BLaER1 (cell line): ENCODE measurements around the gene AKAP6.

Experiments used
- H3K27ac ChIP-seq: shearing (Covaris generic); formaldehyde crosslinking; 2 replicates; pipeline ENCODE4 v1.8.1; 2022
- H3K27me3 ChIP-seq: shearing (Covaris generic); formaldehyde crosslinking; 2 replicates; pipeline ENCODE4 v1.8.1; 2022
- H3K36me3 ChIP-seq: shearing (Covaris generic); formaldehyde crosslinking; 2 replicates; pipeline ENCODE4 v1.8.1; 2022
- H3K4me1 ChIP-seq: shearing (Covaris generic); formaldehyde crosslinking; 2 replicates; pipeline ENCODE4 v1.8.1; 2022
- H3K4me2 ChIP-seq: shearing (Covaris generic); formaldehyde crosslinking; 2 replicates; pipeline ENCODE4 v1.8.1; 2022
- H3K4me3 ChIP-seq: shearing (Covaris generic); formaldehyde crosslinking; 2 replicates; pipeline ENCODE4 v1.8.1; 2022
- H3K9ac ChIP-seq: shearing (Covaris generic); formaldehyde crosslinking; 2 replicates; pipeline ENCODE4 v1.8.1; 2022
- H3K9me3 ChIP-seq: shearing (Covaris generic); formaldehyde crosslinking; 2 replicates; pipeline ENCODE4 v1.8.1; 2022
- H4K20me1 ChIP-seq: shearing (Covaris generic); formaldehyde crosslinking; 2 replicates; pipeline ENCODE4 v1.8.1; 2022
- Cebpa-rat ChIP-seq: shearing (Covaris generic); IDR thresholded peaks from 2 replicates; pipeline ENCODE4 v1.8.1; 2022

AKAP6 gene

GRCh38 chr14:32702562-32702961 lies 373.5 kb downstream of the AKAP6 start:
- H3K9ac ChIP-seq, result no peak overlapping the region
- no peak for TF ChIP-seq Cebpa-rat
- H3K4me3 ChIP-seq, result no peak overlapping the region
- H3K9me3 ChIP-seq, result no peaks in the 10 kb centered on the region
- no peak overlapping the region for H3K27ac ChIP-seq
- H3K4me1 ChIP-seq, result peaks cover 4% of the 10 kb centered on the region
- no peaks in the 10 kb centered on the region for H3K27me3 ChIP-seq
- no peak overlapping the region for H3K4me2 ChIP-seq
- H3K36me3 ChIP-seq, result no peaks in the 10 kb centered on the region
- no peaks in the 10 kb centered on the region for H4K20me1 ChIP-seq

GRCh38 chr14:32703183-32703621 lies 374.1 kb downstream of the AKAP6 start:
- Histone ChIP-seq H4K20me1 (no peaks in the 10 kb centered on the region), H3K36me3 (no peaks in the 10 kb centered on the region), H3K4me1 (no peaks in the 10 kb centered on the region), H3K27me3 (no peaks in the 10 kb centered on the region), H3K9me3 (no peaks in the 10 kb centered on the region), H3K9ac (no peak overlapping the region), H3K4me3 (no peak overlapping the region), H3K27ac (no peak overlapping the region), H3K4me2 (no peak overlapping the region)
- no peak for TF ChIP-seq Cebpa-rat

- Histone ChIP-seq H3K27ac (no peak overlapping the region), H3K9me3 (no peaks in the 10 kb centered on the region), H3K9ac (no peak overlapping the region), H3K4me1 (no peaks in the 10 kb centered on the region), H4K20me1 (no peaks in the 10 kb centered on the region), H3K27me3 (no peaks in the 10 kb centered on the region), H3K36me3 (no peaks in the 10 kb centered on the region), H3K4me3 (no peak overlapping the region), H3K4me2 (no peak overlapping the region)
- TF ChIP-seq Cebpa-rat, result no peak
Measured at GRCh38 chr14:32706721-32707519, 377.8 kb downstream of the AKAP6 start.

- Histone ChIP-seq H3K27ac (no peak overlapping the region), H3K4me1 (no peaks in the 10 kb centered on the region), H3K9ac (no peak overlapping the region), H3K36me3 (no peaks in the 10 kb centered on the region), H3K4me3 (no peak overlapping the region), H4K20me1 (no peaks in the 10 kb centered on the region), H3K27me3 (no peaks in the 10 kb centered on the region), H3K4me2 (no peak overlapping the region), H3K9me3 (no peaks in the 10 kb centered on the region)
- TF ChIP-seq Cebpa-rat, result no peak
Measured at GRCh38 chr14:32707742-32708500, 378.8 kb downstream of the AKAP6 start.

- H3K9me3 ChIP-seq, result no peaks in the 10 kb centered on the region
- H3K27me3 ChIP-seq, result no peaks in the 10 kb centered on the region
- no peak overlapping the region for H3K4me3 ChIP-seq
- no peaks in the 10 kb centered on the region for H4K20me1 ChIP-seq
- no peaks in the 10 kb centered on the region for H3K4me1 ChIP-seq
- H3K9ac ChIP-seq, result no peak overlapping the region
- H3K36me3 ChIP-seq, result no peaks in the 10 kb centered on the region
- H3K27ac ChIP-seq, result no peak overlapping the region
- TF ChIP-seq Cebpa-rat, result no peak
- H3K4me2 ChIP-seq, result no peak overlapping the region
Measured at GRCh38 chr14:32709027-32709426, 379.9 kb downstream of the AKAP6 start.

- no peak overlapping the region for H3K4me3 ChIP-seq
- no peaks in the 10 kb centered on the region for H3K4me1 ChIP-seq
- H3K9me3 ChIP-seq, result no peaks in the 10 kb centered on the region
- TF ChIP-seq Cebpa-rat, result no peak
- no peaks in the 10 kb centered on the region for H4K20me1 ChIP-seq
- H3K4me2 ChIP-seq, result no peak overlapping the region
- no peaks in the 10 kb centered on the region for H3K36me3 ChIP-seq
- no peak overlapping the region for H3K9ac ChIP-seq
- no peak overlapping the region for H3K27ac ChIP-seq
- no peaks in the 10 kb centered on the region for H3K27me3 ChIP-seq
Measured at GRCh38 chr14:32710231-32710671, 381.2 kb downstream of the AKAP6 start.

- no peak overlapping the region for H3K4me2 ChIP-seq
Measured at GRCh38 chr14:32710731-32711680, 381.9 kb downstream of the AKAP6 start.

GRCh38 chr14:32713856-32714255 lies 384.8 kb downstream of the AKAP6 start:
- Histone ChIP-seq H3K27ac (no peak overlapping the region), H3K4me1 (no peaks in the 10 kb centered on the region), H3K4me3 (no peak overlapping the region), H3K9me3 (no peaks in the 10 kb centered on the region), H3K4me2 (no peak overlapping the region), H3K36me3 (no peaks in the 10 kb centered on the region), H3K27me3 (no peaks in the 10 kb centered on the region), H4K20me1 (no peaks in the 10 kb centered on the region), H3K9ac (no peak overlapping the region)
- no peak for TF ChIP-seq Cebpa-rat

More at GRCh38 chr14:32710731-32711680, 381.9 kb downstream of the AKAP6 start:
- Histone ChIP-seq H3K27ac (no peak overlapping the region), H3K27me3 (no peaks in the 10 kb centered on the region), H4K20me1 (no peaks in the 10 kb centered on the region), H3K4me1 (no peaks in the 10 kb centered on the region), H3K9me3 (no peaks in the 10 kb centered on the region), H3K36me3 (no peaks in the 10 kb centered on the region), H3K4me3 (no peak overlapping the region), H3K9ac (no peak overlapping the region)
- no peak for TF ChIP-seq Cebpa-rat

GRCh38 chr14:32719601-32720000 lies 390.5 kb downstream of the AKAP6 start:
- H3K36me3 ChIP-seq, result no peaks in the 10 kb centered on the region
- H3K4me3 ChIP-seq, result no peak overlapping the region
- no peak overlapping the region for H3K27ac ChIP-seq
- H3K9ac ChIP-seq, result no peak overlapping the region
- no peaks in the 10 kb centered on the region for H3K4me1 ChIP-seq
- no peak for TF ChIP-seq Cebpa-rat
- no peaks in the 10 kb centered on the region for H3K27me3 ChIP-seq
- no peaks in the 10 kb centered on the region for H3K9me3 ChIP-seq
- no peak overlapping the region for H3K4me2 ChIP-seq
- H4K20me1 ChIP-seq, result no peaks in the 10 kb centered on the region
